A673 (cell line): Measurements from ENCODE around the gene SMIM12. TPM values are rescaled to one million over a fixed set of nuclear protein-coding genes. Genes with fewer than 3 reads are reported as not detected.

Experiments used
- BruUV-seq: library from RNA; stranded (reverse); fragments of 400-500 nt; replicated peaks from 2 replicates; lab custom pipeline; 2021; lab: Mats Ljungman, UMichigan
- CTCF ChIA-PET: fragments of 300-600 bp; sonication (Branson Sonifier 250); formaldehyde crosslinking; loops from one replicate; lab custom pipeline; 2022; ENCODE audit warnings: antibody characterized with exemption; lab: Charles Lee
- POLR2A ChIA-PET: fragments of 300-600 bp; sonication (Branson Sonifier 250); formaldehyde crosslinking; loops from one replicate; lab custom pipeline; 2022; ENCODE audit warnings: antibody characterized with exemption; ENCODE audit not compliant: low non-redundant PET; lab: Charles Lee
- DNase-seq: peaks from one replicate; pipeline ENCODE4 v3.0.0-alpha.2; 2015; ENCODE audit warnings: low spot score
- H3K27ac ChIP-seq: fragments of 200-600 bp; sonication (generic); 2 replicates; pipeline ENCODE4 v1.5.1; 2016; ENCODE audit warnings: mixed run types, low read depth, mild to moderate bottlenecking, mixed read lengths, antibody characterized with exemption, low read length; ENCODE audit not compliant: poor library complexity, severe bottlenecking
- H3K27me3 ChIP-seq: fragments of 200-600 bp; sonication (generic); replicated peaks from 2 replicates; pipeline ENCODE4 v1.6.1; 2017; ENCODE audit warnings: mixed run types, low read depth, mild to moderate bottlenecking, mixed read lengths, antibody characterized with exemption, low read length; ENCODE audit not compliant: insufficient read depth, poor library complexity
- H3K36me3 ChIP-seq: fragments of 200-600 bp; sonication (generic); 2 replicates; pipeline ENCODE4 v1.6.1; 2016; ENCODE audit warnings: mixed run types, mild to moderate bottlenecking, mixed read lengths, antibody characterized with exemption, low read length; ENCODE audit not compliant: insufficient read depth, poor library complexity, severe bottlenecking
- H3K4me1 ChIP-seq: fragments of 200-600 bp; sonication (generic); 2 replicates; pipeline ENCODE4 v1.6.1; 2017; ENCODE audit warnings: mixed run types, mild to moderate bottlenecking, mixed read lengths, antibody characterized with exemption, low read length; ENCODE audit not compliant: insufficient read depth, poor library complexity, severe bottlenecking
- H3K4me3 ChIP-seq: fragments of 200-600 bp; sonication (generic); 2 replicates; pipeline ENCODE4 v1.5.1; 2016; ENCODE audit warnings: low read depth, mixed run types, mild to moderate bottlenecking, mixed read lengths, low read length; ENCODE audit not compliant: poor library complexity, severe bottlenecking
- H3K9me3 ChIP-seq: fragments of 200-600 bp; sonication (generic); 2 replicates; pipeline ENCODE4 v1.6.1; 2016; ENCODE audit warnings: mixed run types, low read depth, mild to moderate bottlenecking, mixed read lengths, antibody characterized with exemption, low read length; ENCODE audit not compliant: poor library complexity, severe bottlenecking
- EZH2 ChIP-seq: fragments of 200-600 bp; sonication (generic); IDR thresholded peaks from 2 replicates; pipeline ENCODE4 v1.6.1; 2017; ENCODE audit warnings: borderline replicate concordance, low read depth, mild to moderate bottlenecking, mixed read lengths, antibody characterized with exemption, low read length; ENCODE audit not compliant: poor library complexity, severe bottlenecking
- intact Hi-C: fragments of 100-400 bp; cut with micrococcal nuclease; formaldehyde crosslinking; loops from one replicate; pipeline ENCODE4 v1.10.0; 2022; ENCODE audit not compliant: unreplicated experiment
- total RNA-seq: library from RNA; stranded (reverse); gene quantifications from 2 replicates; pipeline ENCODE4 v1.2.3, GENCODE V29; 2021
- TF ChIP-seq, protein P1 (sequence below): fragments of 300-800, 200-600 bp; sonication (generic); conservative IDR thresholded peaks from 2 replicates; pipeline ENCODE4 v1.5.1; 2017; ENCODE audit warnings: low read depth, mild to moderate bottlenecking, antibody characterized with exemption, low read length, moderate library complexity, mixed read lengths

The SMIM12 gene
- total RNA-seq, 1 experiment from 2014 or later = 37.5 TPM

DNA sequence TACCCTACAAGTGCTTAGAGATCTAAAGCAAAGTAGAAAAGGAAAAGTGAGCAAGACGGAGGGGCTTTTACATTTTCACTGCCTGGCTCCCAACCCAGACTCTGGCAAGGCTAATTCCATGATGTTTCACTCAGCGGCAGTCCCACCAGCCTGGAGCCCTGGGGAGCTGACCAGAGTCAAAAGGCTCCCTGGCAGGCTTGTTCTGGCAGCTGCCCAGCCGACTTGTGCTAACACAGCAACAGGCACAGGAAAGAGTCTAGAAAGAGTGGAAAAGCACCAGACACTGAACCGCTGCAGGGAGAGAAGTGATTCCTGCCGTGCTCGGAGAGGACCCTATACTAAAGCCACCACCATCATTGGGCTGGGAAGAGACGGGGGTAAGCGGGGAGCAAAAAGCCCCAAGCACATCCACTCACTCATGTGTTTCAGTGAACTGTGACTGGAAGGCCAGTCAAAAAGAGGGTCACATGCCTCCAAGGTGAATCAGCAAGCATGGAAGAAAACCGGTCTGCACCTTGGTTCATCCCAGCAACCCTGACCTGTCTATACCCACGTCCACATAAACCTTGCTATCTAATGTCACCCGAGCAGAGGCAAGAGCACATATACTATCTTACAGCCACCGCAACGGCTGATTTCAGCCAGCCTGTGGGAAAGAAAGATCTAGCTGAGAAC, 8.0 kb downstream of the SMIM12 start:
- ChIA-PET POLR2A (no interaction called here), CTCF (no interaction called here)
- H3K4me3 ChIP-seq = no peak overlapping the region
- BruUV-seq = no TSS peak
- intact Hi-C loops = loop anchor here (5.0 kb wide), 1 partner anchor 64 kb away; no protein-coding TSS in a partner anchor
- no peaks in the 10 kb centered on the region for H3K9me3 ChIP-seq
- H3K4me1 ChIP-seq = no peaks in the 10 kb centered on the region
- no peak for DNase-seq
- H3K27ac ChIP-seq = no peak overlapping the region
- TF ChIP-seq EZH2 = no peak
- TF ChIP-seq, protein P1, sequence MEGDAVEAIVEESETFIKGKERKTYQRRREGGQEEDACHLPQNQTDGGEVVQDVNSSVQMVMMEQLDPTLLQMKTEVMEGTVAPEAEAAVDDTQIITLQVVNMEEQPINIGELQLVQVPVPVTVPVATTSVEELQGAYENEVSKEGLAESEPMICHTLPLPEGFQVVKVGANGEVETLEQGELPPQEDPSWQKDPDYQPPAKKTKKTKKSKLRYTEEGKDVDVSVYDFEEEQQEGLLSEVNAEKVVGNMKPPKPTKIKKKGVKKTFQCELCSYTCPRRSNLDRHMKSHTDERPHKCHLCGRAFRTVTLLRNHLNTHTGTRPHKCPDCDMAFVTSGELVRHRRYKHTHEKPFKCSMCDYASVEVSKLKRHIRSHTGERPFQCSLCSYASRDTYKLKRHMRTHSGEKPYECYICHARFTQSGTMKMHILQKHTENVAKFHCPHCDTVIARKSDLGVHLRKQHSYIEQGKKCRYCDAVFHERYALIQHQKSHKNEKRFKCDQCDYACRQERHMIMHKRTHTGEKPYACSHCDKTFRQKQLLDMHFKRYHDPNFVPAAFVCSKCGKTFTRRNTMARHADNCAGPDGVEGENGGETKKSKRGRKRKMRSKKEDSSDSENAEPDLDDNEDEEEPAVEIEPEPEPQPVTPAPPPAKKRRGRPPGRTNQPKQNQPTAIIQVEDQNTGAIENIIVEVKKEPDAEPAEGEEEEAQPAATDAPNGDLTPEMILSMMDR = no peak
- peaks cover 15% of the 10 kb centered on the region for H3K36me3 ChIP-seq
- H3K27me3 ChIP-seq = no peaks in the 10 kb centered on the region

DNA sequence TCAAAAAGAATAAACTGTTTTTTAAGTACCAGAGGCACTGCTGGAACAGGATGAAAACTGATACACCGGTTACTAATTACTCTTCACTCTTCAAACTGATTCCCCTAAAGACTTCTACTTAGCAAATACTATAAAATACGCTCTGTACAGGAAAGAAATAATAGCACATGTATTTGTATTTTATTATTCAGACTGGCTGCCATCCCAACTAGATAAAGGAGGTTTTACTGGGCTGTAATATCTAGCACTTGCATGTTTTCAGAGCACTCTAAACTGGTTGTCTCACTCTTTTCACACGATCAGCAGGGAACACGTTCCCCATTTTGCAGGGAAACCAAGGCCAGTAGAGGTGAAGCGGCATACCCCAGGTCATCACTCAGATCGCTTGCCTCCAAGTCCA, 9.2 kb downstream of the SMIM12 start:
- no peak for TF ChIP-seq EZH2
- intact Hi-C loops = loop anchor here (5.0 kb wide), 1 partner anchor 63 kb away; no protein-coding TSS in a partner anchor
- ChIA-PET CTCF (no interaction called here), POLR2A (no interaction called here)
- H3K27ac ChIP-seq = no peak overlapping the region
- BruUV-seq = no TSS peak
- H3K27me3 ChIP-seq = no peaks in the 10 kb centered on the region
- H3K36me3 ChIP-seq = peaks cover 11% of the 10 kb centered on the region
- no peak overlapping the region for H3K4me3 ChIP-seq
- H3K4me1 ChIP-seq = no peaks in the 10 kb centered on the region
- H3K9me3 ChIP-seq = no peaks in the 10 kb centered on the region
- no peak for DNase-seq

DNA sequence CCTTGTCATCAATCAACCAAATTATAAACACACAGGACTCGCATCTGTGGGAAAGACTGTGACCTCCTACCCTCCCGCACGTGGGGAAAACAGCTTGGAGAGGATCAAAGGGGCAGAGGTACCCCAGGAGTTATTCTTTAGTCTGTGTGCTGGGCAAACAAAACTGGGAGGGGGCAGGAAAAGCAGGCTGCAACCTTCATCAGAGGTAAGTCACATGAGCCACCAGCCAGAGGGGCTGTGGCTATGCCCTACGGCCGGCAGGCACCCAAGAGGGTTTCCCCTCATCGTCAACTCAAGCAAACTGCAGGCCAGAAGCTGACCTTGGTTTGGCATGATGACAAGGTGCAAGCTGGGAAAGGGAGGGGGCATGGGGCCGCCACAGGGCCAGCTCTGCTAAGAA, 12.5 kb downstream of the SMIM12 start:
- no TSS peak for BruUV-seq
- Histone ChIP-seq H3K9me3 (no peaks in the 10 kb centered on the region), H3K27ac (no peak overlapping the region), H3K27me3 (no peaks in the 10 kb centered on the region), H3K4me3 (no peak overlapping the region), H3K4me1 (no peaks in the 10 kb centered on the region), H3K36me3 (no peaks in the 10 kb centered on the region)
- DNase-seq = no peak
- TF ChIP-seq, protein P1 = no peak
- TF ChIP-seq EZH2 = no peak
- ChIA-PET POLR2A (no interaction called here), CTCF (no interaction called here)
- intact Hi-C loops = no loop called here

DNA sequence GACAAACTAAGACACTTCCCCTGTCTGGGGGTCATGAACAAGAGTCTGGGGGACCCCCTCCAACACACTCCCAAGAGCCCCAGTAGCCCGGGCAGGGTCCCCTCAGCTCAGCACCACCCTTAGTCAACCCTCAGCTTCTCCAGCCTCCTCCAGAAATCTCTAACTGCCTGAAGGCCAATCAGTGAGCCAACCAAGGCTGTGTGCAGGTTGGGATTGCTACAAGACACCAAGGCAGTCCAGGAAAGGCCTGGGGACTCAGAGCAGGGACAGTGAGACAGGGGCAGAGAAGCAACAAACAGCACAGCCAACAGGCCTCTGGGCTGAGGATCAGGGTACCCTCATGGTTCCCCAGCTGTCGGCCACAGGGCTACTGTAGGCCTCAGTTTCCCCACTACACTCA, 13.3 kb downstream of the SMIM12 start:
- POLR2A ChIA-PET = no interaction called here
- intact Hi-C loops = no loop called here
- no peaks in the 10 kb centered on the region for H3K9me3 ChIP-seq
- H3K36me3 ChIP-seq = no peaks in the 10 kb centered on the region
- DNase-seq = no peak
- CTCF ChIA-PET = no interaction called here
- no peaks in the 10 kb centered on the region for H3K27me3 ChIP-seq
- no TSS peak for BruUV-seq
- no peak overlapping the region for H3K4me3 ChIP-seq
- H3K27ac ChIP-seq = no peak overlapping the region
- no peaks in the 10 kb centered on the region for H3K4me1 ChIP-seq
- TF ChIP-seq, protein P1 = no peak
- no peak for TF ChIP-seq EZH2
